Raji (cell line): ENCODE results near the gene ALOX5.

Experiments used
- POLR2A ChIP-seq: IDR thresholded peaks from 2 replicates; pipeline ENCODE4 v1.6.1; 2011; ENCODE audit warnings: low read depth, low read length, control low read depth; ENCODE audit not compliant: insufficient read depth

The ALOX5 gene

GRCh38 chr10:45450866-45451265 is 76.8 kb downstream of the ALOX5 start:
- no peak for TF ChIP-seq POLR2A

- no peak for TF ChIP-seq POLR2A
Measured at GRCh38 chr10:45451407-45451806, 77.4 kb downstream of the ALOX5 start.

GRCh38 chr10:45452268-45452667 is 78.3 kb downstream of the ALOX5 start:
- TF ChIP-seq POLR2A = no peak

DNA sequence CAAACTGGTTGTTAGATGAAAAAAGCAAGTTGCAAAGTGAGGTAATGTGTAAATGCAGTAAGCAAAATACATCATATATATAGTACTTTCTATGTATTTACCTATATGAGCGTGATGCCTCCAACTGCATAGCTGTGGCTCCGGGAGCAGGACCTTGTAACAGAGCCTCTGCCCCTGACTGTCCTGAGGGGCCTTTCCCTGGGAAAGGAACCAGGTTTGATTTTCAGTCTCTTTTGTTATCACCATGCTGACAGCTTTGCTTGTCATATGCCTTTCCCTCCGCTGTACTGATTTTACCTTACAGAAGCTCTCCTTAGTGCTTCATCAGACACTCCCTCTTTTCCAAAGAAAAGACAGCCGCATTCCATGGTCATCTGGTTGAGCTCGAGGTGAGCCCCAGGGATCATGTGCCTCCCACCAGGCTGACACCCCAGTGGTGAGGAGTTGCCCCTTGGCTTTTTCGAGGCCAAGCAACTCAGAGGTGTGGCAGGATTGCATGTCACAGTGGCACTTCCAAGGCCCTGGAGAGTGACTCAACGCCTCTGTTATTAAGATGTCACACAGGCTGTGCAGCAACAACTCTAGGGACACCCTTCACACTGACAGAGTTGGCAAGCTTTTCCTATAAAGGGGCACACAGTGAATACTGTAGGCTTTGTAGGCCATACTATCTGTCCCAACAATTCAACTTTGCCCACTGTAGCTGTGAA is 78.9 kb downstream of the ALOX5 start:
- TF ChIP-seq POLR2A = no peak

DNA sequence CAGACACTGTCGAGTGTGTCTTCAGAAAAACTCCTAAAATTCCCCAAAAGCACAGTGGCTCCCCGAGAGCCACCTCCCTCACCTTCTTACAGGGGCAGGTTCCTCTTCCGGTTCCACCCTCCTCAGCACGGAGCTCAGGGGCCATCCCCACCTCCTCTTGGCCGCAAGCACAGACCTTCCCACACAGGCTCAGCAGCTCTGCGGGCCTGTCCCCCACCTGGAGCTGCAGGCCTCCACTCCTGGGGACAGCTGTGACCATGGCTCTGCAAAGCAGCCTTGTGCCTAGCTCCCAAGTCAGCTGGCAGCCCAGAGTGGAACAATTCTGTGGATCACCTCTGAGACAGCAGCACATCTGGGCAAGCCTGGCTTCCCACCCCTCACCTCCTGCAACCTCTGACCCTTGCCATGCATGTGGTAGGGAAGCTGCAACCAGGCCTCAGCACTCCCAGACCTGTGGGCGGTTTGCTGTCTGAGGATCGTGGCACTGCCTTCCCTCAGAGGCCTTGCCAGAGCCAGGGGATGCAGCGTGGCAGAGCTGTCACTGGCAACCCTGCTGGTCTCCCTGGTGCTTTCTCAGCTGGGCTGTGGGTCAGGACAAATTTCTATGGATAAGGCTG is 79.7 kb downstream of the ALOX5 start:
- no peak for TF ChIP-seq POLR2A

GRCh38 chr10:45454262-45454661 is 80.2 kb downstream of the ALOX5 start:
- no peak for TF ChIP-seq POLR2A

DNA sequence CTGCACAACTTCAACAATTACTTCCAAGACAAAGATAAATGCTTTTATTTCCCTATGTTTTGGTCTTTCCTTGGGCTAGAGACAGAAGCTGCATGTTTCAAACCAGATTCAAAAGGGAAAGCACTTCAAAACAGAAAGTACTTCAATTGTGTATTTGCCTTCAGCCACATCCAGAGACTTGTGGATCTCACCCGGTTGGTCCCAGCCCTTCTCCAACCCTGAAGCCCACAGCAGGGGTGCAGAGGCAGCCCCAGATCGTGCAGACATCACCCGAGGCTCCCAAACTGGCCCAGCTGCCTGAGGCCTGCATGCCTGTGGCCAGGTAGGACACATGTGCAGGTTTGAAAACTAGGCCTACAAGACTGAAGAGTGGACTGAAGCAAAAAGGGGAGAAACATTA is 80.8 kb downstream of the ALOX5 start:
- TF ChIP-seq POLR2A = no peak

DNA sequence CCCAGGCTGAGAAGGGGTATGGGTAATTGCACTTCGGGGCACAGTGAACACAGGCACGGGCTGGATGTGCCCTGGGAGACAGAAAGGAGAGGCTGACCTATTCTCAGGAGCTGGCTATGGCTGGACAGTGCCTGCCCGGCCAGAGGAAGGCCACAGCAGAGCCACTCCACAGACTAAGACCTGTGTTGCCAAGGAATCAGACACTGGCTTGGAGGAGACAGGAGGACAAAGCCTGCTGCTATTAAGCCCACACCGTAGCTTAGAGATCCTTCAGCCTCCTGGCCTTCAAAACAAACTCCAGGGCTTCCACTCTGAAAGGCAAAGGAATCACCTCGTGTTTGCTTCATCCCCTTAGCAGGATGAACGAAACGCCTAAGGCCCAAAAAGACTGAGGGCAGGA is 82.2 kb downstream of the ALOX5 start:
- no peak for TF ChIP-seq POLR2A

DNA sequence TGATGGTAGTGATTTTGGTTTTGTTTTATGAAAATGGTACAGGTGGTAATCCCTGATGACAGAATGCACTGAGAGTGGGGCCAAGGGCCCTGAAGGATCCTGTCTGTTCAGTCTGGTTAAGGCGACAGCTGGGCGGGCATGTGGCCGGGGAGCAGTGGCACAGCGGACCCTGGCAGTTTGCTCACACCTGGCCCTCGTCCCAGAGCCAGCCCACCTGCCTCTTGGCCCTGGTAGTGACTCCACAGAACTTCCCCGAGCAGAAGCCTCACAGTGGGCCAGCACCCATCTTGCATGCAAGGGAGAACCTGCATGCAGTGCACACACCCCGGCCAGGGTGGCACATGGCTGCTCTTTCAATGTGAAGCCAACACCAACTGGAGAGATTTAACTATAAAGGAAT is 82.8 kb downstream of the ALOX5 start:
- TF ChIP-seq POLR2A = no peak

GRCh38 chr10:45457487-45457886 is 83.5 kb downstream of the ALOX5 start:
- no peak for TF ChIP-seq POLR2A

- no peak for TF ChIP-seq POLR2A
Measured at GRCh38 chr10:45460235-45460878, 86.3 kb downstream of the ALOX5 start.

- TF ChIP-seq POLR2A = 0 out of 2 replicates have a peak, but pooled peaks have one; percentile 21
Measured at GRCh38 chr10:45461034-45461433, 87.0 kb downstream of the ALOX5 start.

DNA sequence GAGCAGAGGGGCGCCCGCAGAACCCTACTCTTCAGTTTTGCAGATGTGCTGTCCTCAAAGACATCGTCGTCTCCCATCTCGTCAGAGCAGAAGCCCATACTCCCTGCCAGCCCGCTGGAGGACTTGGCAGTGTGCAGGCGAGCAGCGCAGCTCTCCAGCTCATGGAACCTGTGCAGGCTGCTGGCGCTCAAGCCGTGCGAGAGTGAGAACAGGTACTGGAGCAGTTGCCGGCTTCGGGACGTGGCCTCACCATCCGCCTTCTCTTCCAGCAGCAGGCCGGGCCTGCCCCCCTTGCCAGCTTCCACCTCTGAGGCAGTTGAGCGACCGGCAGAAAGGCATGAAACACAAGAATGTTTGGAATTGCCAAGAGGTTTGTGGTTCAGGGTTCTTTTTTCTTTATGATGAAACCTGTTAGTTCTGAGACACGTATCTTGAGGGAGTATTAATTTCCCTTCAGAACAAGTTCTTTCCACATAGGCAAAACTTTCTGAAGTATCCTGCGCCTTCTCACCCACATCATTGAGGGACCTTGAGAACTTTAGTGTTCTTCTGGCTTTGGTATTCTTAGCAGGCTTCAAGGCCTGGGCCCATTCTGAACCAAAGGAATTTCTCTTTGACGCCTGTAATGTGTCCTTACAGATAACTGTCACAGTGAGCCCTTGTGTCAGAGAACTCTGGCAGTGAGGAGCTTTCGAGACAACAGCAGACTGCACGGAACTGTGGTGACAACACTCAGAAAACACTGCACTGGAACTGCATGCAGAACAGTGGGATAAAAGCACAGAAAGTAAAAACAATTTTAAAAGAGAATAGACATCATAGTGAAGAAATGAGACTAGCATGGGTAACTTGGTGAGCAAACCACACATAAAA is 89.5 kb downstream of the ALOX5 start:
- TF ChIP-seq POLR2A = no peak

DNA sequence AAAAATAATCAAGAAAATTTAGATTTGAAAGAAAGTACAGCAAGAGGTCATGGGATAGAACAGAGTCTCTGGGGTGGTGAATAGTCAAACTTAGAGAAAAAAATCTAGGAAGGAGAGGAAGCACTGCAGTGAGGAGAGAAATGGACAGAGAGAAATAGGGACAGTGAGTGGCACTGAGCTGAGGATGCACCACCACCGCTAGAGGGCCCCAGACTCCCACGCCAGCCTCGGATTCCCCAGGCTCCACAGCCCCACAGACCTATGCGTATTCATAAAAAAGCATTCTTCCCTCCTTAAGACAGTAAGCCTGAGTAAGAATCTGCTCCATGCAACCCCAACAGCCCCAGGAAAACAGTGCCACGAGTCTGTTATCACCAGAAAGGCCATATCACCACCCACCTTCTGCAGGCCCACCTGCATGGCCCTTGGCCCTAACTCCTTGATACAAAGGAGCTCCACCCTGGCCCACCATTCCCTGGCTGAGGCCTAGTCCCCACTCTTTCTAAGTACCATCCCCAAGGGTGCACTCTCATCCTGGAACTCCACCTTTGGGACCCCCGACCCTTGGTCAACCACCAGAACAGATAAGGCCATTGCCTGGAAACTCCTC is 91.0 kb downstream of the ALOX5 start:
- no peak for TF ChIP-seq POLR2A

- TF ChIP-seq POLR2A = no peak
Measured at GRCh38 chr10:45466784-45467183, 92.8 kb downstream of the ALOX5 start.
